Fibroblast of lung (primary cell): ENCODE results near the gene CHRM3.

Source experiments
- CTCF ChIP-seq, 2 donors: IDR thresholded peaks in 1 of 2; conservative IDR thresholded peaks in 1 of 2; 1 replicate in 1 of 2; 2 replicates in 1 of 2; pipeline ENCODE4 v1.5.1; 2011 to 2012; ENCODE audit warnings: low read length in 2 of 2, control low read depth in 1 of 2, inconsistent platforms in 1 of 2, low read depth in 1 of 2, mild to moderate bottlenecking in 1 of 2
- EZH2 ChIP-seq: IDR thresholded peaks from 2 replicates; pipeline ENCODE4 v1.5.1; 2012; ENCODE audit warnings: low read length, control low read depth, mild to moderate bottlenecking; ENCODE audit errors: missing control alignments

- TF ChIP-seq CTCF (conservative IDR thresholded peaks at IDR 0.05 in 1 of 2, IDR thresholded peaks at IDR 0.05 in 1 of 2; ENCODE audit: low read depth in 1 of 2, low read length in 2 of 2): no peak
- no peak for TF ChIP-seq EZH2
These were observed at the start of gene CHRM3 for GRCh38 chr1:239386453-239387303.
